Activated T-cell treated with anti-CD3 and anti-CD28 coated beads for 24 hours (primary cell): ENCODE measurements around the gene MMP8.
"Not testable (repeated sequence)": the region's sequence is repeated elsewhere in the genome, so short reads cannot be mapped to it uniquely, and the experiment has no call there.

Experiments used
- DNase-seq: peaks from one replicate; pipeline ENCODE4 v3.0.0-alpha.2; 2020; ENCODE audit warnings: low read depth

The MMP8 gene, protein sequence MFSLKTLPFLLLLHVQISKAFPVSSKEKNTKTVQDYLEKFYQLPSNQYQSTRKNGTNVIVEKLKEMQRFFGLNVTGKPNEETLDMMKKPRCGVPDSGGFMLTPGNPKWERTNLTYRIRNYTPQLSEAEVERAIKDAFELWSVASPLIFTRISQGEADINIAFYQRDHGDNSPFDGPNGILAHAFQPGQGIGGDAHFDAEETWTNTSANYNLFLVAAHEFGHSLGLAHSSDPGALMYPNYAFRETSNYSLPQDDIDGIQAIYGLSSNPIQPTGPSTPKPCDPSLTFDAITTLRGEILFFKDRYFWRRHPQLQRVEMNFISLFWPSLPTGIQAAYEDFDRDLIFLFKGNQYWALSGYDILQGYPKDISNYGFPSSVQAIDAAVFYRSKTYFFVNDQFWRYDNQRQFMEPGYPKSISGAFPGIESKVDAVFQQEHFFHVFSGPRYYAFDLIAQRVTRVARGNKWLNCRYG

DNA sequence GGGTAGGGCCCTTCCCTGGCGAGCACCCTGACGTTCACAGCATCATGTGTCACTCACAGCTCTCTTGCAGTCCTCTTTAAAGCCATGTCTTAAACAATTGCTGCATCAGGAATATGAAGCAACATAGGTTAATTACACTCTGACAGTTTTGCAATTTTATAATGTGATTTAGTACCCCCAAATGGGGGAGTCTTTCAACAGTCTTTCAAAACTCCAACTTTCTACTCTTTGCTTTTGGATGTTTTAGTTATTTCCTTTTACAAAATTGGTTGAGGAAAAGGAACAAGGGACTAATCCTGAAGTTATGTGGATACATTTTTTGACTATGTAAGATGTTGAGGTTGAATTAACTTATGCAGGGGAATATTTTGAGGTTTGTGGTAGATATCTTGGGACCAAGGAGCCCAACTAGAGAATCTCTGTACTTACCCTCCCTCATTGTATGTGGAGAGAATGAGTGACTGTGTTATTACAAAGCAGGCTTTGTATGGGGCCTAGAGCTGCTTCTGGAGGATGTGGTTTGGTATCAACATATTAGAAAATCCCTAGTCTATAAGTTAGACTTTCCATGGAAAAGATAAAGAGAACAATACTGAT, at the start of gene MMP8:
MMP8 (minus strand) TSS at position 51 of the 597 bp plus-strand sequence. CDS start 99 bp downstream, outside the sequence.
- no peak for DNase-seq

GRCh38 chr11:102773386-102773785, 48.6 kb upstream of the MMP8 start:
- no peak for DNase-seq

DNA sequence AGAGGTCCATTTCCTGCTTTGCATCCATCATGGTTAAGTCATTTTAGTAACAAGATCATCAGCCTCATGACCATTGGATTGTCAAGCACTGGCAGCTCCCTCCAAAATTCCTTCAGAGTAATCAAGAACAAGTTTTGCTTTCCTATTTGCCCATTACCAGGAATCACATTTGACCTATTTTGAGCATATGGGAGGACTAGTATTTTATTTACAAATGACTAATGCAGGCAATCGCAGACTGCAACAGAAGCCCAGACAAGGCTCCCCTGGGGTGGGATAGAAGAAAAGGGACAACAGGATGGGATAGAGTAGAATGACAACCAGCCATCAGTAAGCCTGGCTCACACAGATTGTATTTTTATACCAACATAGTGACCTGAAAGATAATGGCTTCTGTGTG, 46.6 kb upstream of the MMP8 start:
- no peak for DNase-seq

- no peak for DNase-seq
Observed at GRCh38 chr11:102770191-102770590, 45.4 kb upstream of the MMP8 start.

DNA sequence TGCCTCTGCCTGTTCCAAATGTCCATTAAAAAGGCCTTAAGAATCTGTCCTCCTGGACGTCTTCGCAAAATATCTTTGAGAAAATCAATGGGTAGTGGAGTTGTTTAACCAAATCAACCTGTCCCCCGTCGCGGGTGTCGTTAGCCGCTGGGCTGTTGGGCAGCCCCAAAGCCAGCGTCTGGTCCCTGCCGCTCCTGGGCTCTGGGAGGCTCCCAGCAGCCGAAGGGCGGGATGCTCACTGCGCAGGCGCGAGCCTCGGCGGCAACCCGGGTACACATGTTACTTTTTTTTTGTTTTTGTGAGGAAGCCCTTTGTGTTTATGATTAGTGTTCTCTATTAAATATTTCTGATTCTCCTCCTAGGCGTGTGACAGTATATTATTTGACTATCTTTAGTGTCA, 43.0 kb upstream of the MMP8 start:
- no peak for DNase-seq

DNA sequence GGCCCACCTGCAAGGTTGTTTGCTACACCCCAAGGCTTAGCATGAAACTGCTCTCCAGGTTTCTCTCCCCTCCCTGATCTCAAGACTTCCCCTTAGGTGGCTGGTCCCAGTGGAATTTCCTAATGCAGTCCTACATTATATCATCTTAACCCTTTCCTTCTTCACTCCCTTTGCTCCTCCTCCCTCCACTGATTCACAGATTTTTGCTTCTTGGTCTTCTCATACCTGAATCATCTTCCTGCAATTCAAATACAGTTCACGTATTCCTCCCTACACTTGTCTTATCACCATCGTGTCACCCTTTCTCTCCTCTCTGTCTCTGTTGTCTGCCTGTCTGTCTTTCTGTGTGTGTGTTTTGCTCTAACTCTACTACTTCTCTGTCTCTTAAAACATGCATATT, 38.7 kb upstream of the MMP8 start:
- no peak for DNase-seq

DNA sequence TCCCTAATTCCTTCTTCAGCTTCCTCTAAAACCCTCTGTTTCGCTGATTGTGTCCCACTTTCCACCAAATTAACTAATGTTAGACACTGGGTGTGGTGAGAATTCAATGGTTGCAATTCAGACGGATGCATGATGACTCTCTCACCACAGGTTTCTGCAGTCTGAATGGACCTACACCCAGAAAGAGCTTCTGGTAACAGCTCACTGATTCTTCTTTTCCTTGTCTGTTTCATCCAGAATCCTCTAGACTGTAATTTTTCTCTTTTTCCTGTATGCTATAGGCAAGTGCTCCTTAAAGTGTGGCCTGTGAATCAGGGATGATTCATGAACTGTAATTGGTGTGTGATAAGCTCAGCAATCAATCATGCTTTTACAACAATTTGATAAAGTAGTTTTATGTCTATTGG, 37.6 kb upstream of the MMP8 start:
- DNase-seq: no peak

DNA sequence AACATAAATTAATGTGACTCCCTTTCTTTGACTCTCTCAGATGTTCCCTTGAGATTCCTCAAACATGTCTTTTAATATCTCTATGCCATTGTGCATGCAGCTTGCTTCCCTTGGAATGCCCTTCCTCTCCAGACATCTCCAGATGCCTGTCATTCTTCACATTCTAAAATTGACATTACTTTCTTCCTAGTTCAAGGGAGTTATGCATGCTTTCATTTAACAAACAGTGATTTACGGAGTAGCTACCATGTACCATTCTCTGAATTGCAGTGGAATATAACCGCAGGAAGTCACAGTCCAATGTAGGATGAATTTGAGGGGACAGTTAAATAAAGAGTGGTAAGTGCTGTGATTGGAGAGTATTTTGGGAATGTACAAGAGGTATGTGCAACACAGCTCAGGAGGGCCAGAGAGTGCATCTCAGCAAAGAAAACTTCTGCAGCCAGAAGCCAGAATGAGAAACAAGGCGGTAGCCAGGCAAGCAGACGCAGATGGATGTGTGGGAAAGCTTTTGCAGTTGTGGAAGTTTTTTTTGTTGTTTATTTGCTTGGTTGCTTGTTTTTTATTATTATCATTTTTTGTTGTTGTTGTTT, 37.0 kb upstream of the MMP8 start:
- no peak for DNase-seq

GRCh38 chr11:102760344-102761035, 35.7 kb upstream of the MMP8 start:
- no peak for DNase-seq

DNA sequence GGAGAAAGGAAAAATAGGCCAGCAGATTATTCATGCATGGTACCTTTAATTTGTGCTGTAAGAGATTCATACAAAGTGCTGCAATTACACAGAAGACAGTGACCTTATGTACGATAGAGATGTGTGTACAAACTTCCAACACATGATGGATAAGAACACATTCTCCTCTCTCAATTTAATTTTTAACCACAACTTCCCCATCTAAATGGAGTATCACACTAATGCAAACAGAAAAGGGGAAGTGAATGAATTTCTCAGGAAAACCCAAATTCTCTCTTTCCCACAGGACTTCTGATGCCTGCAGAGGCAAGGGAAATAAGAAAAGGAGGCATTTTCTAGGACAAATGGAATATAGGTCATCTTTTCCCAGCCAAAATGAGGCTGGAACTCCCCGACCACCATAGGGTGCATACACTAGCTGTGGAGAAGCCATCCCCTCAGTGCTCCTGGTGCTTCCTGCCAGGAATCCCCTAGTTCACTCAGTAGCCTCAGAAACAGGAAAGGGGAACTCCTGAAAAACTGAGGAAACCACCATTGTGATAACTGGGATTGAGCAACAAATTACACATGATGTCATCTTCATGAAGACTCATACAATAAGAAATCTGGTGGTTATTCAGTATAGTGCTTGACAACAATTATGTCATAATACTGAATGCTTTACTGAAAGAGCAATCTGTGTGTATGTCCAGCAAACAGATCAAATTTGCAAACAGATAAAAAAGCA, 33.2 kb upstream of the MMP8 start:
- no peak for DNase-seq

GRCh38 chr11:102753267-102753666, 28.5 kb upstream of the MMP8 start:
- DNase-seq: no peak

DNA sequence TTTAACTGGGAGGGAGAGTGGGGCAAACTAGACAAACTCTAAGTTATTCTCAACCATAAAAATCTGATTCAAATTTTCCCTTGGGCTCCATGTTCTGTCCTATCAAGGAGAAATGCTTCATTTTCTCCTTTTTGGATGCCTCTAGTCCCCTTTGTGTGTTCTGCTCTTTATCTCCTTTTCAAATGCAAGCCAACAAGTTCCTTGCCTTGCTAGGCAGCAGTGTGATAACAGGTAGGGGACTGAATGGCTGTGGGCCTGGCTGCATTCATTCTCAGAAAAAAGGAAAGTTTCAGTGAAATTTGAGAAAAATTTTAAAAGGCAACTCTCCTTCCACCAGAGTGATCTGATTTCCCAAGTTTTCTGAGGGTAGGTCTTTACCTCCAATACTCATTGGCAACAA, 26.9 kb upstream of the MMP8 start:
- DNase-seq: no peak

- no peak for DNase-seq
Observed at GRCh38 chr11:102749101-102749722, 24.5 kb upstream of the MMP8 start.

DNA sequence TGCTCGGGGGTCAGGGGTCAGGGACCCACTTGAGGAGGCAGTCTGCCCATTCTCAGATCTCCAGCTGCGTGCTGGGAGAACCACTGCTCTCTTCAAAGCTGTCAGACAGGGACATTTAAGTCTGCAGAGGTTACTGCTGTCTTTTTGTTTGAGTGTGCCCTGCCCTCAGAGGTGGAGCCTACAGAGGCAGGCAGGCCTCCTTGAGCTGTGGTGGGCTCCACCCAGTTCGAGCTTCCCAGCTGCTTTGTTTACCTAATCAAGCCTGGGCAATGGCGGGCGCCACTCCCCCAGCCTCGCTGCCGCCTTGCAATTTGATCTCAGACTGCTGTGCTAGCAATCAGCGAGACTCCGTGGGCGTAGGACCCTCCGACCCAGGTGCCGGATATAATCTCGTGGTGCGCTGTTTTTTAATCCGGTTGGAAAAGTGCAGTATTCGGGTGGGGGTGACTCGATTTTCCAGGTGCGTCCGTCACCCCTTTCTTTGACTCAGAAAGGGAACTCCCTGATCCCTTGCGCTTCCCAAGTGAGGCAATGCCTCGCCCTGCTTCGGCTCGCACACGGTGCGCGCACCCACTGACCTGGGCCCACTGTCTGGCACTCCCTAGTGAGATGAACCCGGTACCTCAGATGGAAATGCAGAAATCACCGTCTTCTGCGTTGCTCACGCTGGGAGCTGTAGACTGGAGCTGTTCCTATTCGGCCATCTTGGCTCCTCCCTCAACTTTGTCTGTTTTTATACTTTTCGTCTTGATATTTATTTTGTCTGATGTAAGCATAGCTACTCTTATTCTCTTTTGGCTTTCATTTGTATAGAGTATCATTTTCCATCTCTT, 22.2 kb upstream of the MMP8 start:
- DNase-seq: not testable (repeated sequence)

GRCh38 chr11:102734650-102735049, 9.9 kb upstream of the MMP8 start:
- DNase-seq: no peak

GRCh38 chr11:102733232-102733875, 8.6 kb upstream of the MMP8 start:
- DNase-seq: peak; percentile 13

DNA sequence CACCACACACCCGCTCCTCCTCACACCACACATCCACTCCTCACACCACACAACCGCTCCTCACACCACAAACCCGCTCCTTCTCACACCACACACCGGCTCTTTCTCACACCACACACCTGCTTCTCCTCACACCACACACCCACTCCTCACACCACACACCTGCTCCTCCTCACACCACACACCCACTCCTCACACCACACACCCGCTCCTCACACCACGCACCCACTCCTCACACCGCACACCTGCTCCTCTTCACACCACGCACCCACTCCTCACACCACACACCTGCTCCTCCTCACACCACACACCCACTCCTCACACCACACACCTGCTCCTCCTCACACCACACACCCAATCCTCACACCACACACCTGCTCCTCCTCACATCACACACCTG, 6.2 kb upstream of the MMP8 start:
- not testable (repeated sequence) for DNase-seq

DNA sequence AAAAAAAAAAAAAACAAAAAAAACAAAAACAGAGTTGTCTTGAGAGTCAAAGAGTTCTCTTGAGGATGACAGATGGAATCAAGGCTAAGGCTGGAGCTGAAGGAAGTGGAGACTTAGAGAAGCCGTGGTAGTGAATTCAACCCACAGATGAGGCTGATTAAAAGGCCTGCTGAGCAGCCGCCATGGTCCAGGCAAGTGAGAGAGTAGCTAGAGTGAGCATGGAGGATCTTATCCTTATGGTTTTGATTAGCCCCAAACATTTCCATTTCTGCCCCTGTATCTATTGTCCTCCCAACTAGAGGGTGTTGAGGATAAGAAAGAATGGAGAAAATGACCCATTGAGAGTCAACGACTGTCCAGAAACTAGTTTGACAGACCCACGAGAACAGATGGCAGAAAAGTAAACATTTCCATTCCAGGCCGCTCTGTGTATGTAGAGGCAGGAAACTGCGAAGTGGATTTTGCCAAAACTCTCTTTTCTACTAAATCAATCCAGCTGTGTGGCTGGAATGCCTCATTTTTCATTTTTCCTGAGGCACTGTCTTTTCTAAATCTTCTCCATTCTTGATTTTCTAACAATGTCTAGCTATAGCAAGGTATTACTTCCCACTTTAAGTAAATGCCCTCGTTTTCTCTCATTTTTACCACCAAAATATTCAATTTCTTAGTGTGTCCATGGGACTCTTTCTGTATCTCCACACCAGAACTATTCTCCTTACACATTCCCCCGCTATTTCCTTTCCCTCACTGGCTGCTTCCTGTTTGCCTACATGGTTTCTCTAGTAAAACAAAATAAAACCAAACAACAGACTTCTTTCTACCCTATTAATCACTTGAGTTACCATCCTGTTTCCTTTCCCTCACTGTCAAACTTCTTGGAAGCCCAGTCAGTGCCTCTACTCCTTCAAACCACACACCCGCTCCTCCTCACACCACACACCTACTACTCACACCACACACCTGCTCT, 5.4 kb upstream of the MMP8 start:
- no peak for DNase-seq

DNA sequence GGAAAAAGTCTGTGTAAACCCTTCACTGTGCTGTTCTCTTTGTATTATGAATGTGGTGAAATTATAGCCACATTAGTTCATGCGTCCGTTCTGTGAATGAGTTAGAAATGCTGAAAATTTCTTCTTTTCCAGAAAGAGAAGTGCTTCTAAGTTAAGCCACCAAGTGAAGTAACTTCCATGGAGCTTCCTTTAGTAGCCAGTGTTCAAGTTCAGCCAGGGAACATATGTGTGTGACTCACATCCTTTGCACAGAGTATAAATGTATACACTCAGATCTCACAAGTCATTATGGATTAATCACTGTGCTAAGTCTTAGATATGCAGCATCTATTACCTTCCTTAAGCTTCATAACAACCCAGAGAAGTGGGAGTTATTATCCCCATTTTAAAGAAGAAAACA, 3.1 kb upstream of the MMP8 start:
- DNase-seq: no peak
